GM04504 (cell line): Measurements from ENCODE around the gene OVAAL.

Experiments used
- DNase-seq: peaks from one replicate; pipeline ENCODE4 v3.0.0-alpha.2; 2012; ENCODE audit warnings: low read depth

Gene OVAAL

GRCh38 chr1:180558664-180559063 is at the start of gene OVAAL:
Gene OVAAL, plus strand, starts transcription at chr1:180558964.
- DNase-seq = no peak

DNA sequence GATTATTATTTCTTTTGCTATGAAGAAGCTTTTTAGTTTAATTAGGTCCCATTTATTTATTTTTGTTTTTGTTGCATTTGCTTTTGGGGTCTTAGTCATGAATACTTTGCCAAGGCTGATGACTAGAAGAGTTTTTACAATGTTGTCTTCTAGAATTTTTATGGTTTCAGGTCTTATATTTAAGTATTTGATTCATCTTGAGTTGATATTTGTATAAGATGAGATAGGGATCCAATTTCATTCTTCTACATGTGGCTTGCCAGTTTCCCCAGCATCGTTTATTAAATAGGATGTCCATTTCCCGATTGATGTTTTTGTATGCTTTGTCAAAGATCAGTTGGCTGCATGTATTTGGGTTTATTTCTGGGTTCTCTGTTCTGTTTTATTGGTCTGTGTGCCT is 47.9 kb upstream of the OVAAL start:
- no peak for DNase-seq

- DNase-seq = no peak
Observed at GRCh38 chr1:180513531-180513930, 45.2 kb upstream of the OVAAL start.

GRCh38 chr1:180515364-180515763 is 43.4 kb upstream of the OVAAL start:
- DNase-seq = no peak

GRCh38 chr1:180515857-180516388 is 42.8 kb upstream of the OVAAL start:
- peak; percentile 65 for DNase-seq

- DNase-seq = no peak
Observed at GRCh38 chr1:180519846-180520245, 38.9 kb upstream of the OVAAL start.

- no peak for DNase-seq
Observed at GRCh38 chr1:180521474-180522212, 37.1 kb upstream of the OVAAL start.

GRCh38 chr1:180522213-180522515 is 36.6 kb upstream of the OVAAL start:
- no peak for DNase-seq

DNA sequence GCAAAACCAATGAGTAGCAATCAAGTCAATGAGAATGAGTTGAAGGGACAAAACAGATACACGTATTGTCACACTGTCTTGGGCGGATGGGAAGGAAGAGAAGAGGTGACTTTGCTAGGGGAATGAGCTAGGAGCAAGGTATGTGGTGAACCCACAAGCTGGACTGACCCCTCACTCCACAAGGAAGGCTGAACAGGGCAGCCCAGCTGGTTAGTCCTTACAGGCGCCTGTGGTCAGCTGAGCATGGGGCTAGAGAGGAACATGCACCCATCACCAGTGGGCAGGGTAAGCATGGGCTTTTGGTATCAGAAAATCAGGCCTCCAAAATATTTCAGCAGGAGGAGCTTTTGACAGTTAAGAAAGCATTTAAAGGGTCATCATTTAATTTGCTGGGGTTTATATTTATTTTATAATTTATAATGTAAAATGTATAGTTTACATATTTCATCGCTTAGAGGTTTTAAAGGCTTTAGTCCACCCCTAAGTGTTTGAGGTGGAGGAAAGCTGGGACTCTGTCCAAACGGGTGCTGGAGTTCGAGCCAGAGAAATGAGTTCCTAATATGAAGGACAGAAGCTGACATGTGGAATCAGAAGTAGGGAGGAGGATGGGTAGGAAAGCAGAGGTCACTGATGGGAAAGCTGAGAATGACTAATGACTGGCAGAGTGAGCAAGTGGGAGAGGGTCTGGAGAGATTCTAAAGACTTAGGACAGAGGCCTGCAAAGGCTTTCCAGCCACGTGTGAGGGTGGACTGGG is 34.4 kb upstream of the OVAAL start:
- no peak for DNase-seq

GRCh38 chr1:180524915-180525714 is 33.6 kb upstream of the OVAAL start:
- no peak for DNase-seq

DNA sequence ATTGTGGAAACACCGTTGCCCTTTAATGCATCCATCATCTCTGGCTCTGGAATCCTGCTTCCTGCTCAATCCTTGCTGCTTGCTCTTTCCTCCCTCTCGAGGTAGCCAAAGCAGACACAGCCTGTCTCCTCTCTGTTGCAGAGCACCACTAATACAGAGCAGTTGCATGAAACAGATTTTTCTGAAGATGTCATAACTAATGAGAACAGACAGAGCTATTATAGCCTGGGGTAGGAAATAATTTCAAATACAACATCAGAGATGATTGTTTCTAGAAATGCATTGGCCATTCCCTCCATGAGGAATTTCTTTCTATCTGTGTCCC is 33.1 kb upstream of the OVAAL start:
- DNase-seq = no peak

DNA sequence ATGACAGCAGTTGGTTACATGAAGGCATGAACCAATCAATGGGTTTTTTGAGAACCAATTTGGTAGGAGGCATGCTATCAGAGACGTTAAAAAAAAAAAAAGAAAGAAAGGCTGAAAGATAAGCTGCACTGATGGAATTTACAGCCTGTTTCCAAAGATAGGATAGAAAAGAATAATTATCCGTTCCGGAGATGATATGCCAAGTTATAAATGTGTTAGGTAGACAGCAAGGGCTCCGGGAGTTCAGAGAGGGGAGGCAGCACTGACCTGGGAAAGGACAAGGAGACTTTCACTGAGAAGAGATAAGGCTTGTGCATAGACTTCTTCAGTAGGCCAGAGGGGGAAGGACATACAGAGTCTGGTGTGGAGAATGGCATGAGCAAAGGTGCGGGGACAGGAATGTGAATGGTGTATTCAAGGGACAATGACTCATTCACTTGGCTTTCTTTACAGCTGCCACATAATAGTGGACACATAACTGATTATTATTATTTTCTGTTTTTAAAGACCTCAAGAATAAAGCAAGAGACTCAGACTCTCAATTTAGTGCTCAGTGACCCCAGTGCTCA is 31.6 kb upstream of the OVAAL start:
- no peak for DNase-seq

- DNase-seq = no peak
Observed at GRCh38 chr1:180528868-180529470, 29.8 kb upstream of the OVAAL start.

DNA sequence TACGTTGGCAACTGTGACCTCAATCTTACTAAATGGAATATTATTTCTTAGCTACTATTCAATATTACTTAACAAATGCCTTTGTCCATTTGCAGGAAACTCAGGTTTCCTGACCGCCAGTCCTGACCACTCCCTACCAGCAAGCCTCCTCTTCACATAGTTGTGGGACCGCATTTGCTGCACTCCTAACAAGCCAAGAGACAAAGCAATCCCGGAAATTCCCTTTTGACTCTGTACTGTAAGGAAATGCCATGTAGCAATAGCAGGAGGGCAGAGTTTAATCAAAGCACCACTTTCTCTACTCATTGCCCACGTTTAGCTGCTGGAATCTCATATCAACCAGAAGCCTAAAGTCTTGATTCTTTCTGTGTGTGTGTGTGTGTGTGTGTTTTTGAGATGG is 28.3 kb upstream of the OVAAL start:
- DNase-seq = peak; percentile 32

DNA sequence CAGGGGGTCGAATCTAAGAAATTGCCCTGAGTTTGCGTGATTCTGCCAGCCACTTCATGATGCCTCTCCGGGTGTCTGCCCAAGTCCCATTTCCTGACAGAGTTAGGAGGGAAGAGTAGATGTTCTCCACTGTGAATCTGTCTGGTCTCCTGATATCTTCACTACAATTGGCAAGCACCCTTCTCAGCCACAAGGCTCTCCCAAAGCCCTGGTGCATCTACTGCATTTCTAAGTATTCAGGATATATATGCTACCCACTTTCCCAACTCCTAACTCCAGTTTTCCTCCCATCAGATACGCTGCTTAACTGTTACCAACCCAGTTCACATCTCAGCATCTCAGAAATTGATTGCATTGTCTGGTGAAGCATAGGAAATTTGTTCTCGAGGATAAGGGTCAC is 25.9 kb upstream of the OVAAL start:
- no peak for DNase-seq

DNA sequence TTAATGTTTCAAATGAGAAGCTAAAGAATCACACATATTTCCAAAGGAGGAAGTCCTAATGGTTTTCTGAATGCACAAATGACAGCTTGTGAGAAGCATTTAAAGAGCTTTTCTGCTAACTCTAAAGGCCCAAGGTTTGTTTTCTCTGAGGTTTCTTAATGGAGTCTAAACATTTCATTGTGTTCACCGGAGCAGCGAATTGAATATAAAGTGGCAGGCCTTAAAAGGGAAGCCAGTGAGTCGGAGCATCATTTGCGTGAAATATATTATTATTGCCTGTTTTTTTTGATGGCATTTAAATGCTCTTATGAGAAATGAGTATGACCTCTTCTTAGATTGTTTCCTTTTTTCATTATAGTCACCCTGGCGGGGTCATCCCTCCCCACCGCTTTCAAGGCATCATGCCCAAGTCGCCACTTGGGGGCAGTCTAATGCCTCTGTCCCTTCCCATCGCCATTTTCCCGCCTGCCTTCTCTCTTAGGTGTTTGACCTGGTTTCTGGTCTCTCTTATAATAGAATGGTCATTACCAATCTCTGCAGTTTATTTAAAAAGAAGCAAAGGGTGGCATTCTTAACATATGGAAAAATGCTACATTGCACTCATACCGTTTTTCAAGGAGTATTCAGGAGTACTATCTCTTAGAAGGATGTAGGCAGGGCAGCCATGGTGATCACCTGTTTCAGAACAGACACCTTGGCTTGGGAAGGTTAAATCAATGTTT is 25.3 kb upstream of the OVAAL start:
- DNase-seq = no peak

- no peak for DNase-seq
Observed at GRCh38 chr1:180534214-180534613, 24.6 kb upstream of the OVAAL start.

GRCh38 chr1:180535418-180535999 is 23.3 kb upstream of the OVAAL start:
- no peak for DNase-seq

- DNase-seq = no peak
Observed at GRCh38 chr1:180536821-180537372, 21.9 kb upstream of the OVAAL start.

- DNase-seq = no peak
Observed at GRCh38 chr1:180539136-180539535, 19.6 kb upstream of the OVAAL start.
